Astrocyte of the cerebellum (primary cell): ENCODE results near the gene FXYD1.
"Not testable (repeated sequence)": the region's sequence is repeated elsewhere in the genome, so short reads cannot be mapped to it uniquely, and the experiment has no call there.

Experiments
- DNase-seq: peaks from one replicate; pipeline ENCODE4 v3.0.0-alpha.2; 2011; ENCODE audit warnings: low read depth
- H3K4me3 ChIP-seq: 2 replicates; pipeline ENCODE4 v1.5.1; 2011; ENCODE audit warnings: mild to moderate bottlenecking, low read depth, low read length, moderate library complexity
- CTCF ChIP-seq: IDR thresholded peaks from 2 replicates; pipeline ENCODE4 v1.5.1; 2012; ENCODE audit warnings: low read length, low read depth, moderate library complexity, mild to moderate bottlenecking; ENCODE audit errors: missing control alignments
- in situ Hi-C: cut with HindIII; loops from 2 replicates; pipeline ENCODE4 v1.10.0; 2017; ENCODE audit warnings: low sequenced_read_pairs

Gene FXYD1

GRCh38 chr19:35094656-35095055, 44.0 kb upstream of the FXYD1 start:
- in situ Hi-C loops, result no loop called here
- DNase-seq, result no peak
- no peak overlapping the region for H3K4me3 ChIP-seq
- TF ChIP-seq CTCF, result no peak

GRCh38 chr19:35095667-35096368, 42.8 kb upstream of the FXYD1 start:
- H3K4me3 ChIP-seq, result no peak overlapping the region
- in situ Hi-C loops, result no loop called here
- no peak for TF ChIP-seq CTCF
- DNase-seq, result no peak

- in situ Hi-C loops, result no loop called here
- TF ChIP-seq CTCF, result no peak
- DNase-seq, result no peak
- H3K4me3 ChIP-seq, result no peak overlapping the region
These were observed 40.1 kb upstream of the FXYD1 start for GRCh38 chr19:35098413-35099049.

- TF ChIP-seq CTCF, result no peak
- in situ Hi-C loops, result no loop called here
- DNase-seq, result no peak
- H3K4me3 ChIP-seq, result no peak overlapping the region
These were observed 39.3 kb upstream of the FXYD1 start for GRCh38 chr19:35099155-35099896.

GRCh38 chr19:35099897-35100275, 38.7 kb upstream of the FXYD1 start:
- in situ Hi-C loops, result no loop called here
- no peak overlapping the region for H3K4me3 ChIP-seq
- no peak for TF ChIP-seq CTCF
- no peak for DNase-seq

- TF ChIP-seq CTCF, result no peak
- in situ Hi-C loops, result no loop called here
- DNase-seq, result no peak
- no peak overlapping the region for H3K4me3 ChIP-seq
These were observed 37.8 kb upstream of the FXYD1 start for GRCh38 chr19:35100588-35101533.

- H3K4me3 ChIP-seq, in situ Hi-C loops, DNase-seq: not testable (repeated sequence)
These were observed 36.7 kb upstream of the FXYD1 start for GRCh38 chr19:35101949-35102348.

GRCh38 chr19:35103614-35104013, 35.0 kb upstream of the FXYD1 start:
- DNase-seq, in situ Hi-C loops, H3K4me3 ChIP-seq: not testable (repeated sequence)
